Non-pigmented ciliary epithelial cell (primary cell): ENCODE data around the gene OR5B17.
"Not testable (repeated sequence)": the region's sequence is repeated elsewhere in the genome, so short reads cannot be mapped to it uniquely, and the experiment has no call there.

Source experiments
- DNase-seq: peaks from one replicate; pipeline ENCODE4 v3.0.0-alpha.2; 2010; ENCODE audit warnings: low read depth

OR5B17 gene

DNA sequence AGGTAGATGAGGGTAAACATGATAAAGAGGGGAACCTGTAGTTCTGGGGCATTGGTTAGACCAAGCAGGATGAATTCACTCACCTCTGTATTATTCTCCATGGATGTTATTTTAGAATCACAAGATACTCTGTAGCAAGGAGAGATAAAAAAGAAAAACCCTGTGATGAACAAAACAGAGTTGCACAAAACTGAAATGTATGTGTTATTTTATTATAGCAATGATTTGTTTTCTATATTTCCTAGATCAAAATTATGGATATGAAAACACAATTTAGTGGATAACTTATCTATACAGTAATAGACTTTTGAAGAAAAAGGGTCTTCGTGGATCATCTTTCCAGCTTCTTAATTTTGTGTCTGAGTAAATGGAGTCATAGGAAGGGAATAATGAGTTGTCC lies at the start of gene OR5B17:
TSS of gene OR5B17 (minus strand) at position 101 of the 400 bp plus-strand sequence. CDS start at position 101, 0 bp downstream.
- no peak for DNase-seq

DNA sequence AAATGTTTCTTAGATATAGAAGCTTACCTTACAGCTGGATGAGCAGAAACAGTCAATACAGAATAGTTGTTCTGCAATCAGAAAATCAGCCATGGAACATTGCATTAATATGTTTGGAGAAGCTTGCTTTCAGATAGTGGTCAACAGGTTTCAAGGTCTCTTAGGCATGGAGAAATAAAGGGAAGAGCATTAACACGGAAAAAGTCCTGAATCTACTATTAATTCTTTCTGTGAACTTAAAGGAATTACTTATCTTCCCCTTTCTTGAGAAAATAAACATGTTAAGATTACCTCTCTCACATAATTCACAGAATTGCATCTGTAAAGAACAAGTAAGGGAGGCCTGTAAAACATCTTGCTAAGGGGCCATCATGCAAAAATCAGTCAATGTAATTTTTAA lies 47.9 kb upstream of the OR5B17 start, which contains the start of gene OR5B3:
TSS of gene OR5B3 (minus strand) at position 101 of the 400 bp plus-strand sequence. CDS start 3,465 bp downstream, outside the sequence.
- DNase-seq, result no peak

DNA sequence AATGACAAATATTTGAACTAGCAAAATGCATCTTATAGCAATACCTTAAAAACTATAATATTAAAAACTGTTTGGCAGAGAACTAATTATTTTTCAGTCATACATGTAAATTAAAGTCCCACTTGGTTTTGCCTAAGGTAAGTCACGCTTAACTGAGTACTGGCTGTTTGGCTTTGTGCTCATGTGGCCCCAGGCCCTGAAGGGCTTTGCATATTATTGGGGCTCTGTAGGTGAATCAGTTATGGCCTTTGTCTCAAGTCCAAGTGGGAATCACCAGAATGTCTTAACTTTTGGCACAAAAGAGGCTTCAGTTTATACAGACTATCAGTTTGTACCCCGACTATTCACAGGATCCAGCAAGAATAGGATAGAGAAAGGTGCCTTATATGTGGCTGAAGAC lies 40.8 kb upstream of the OR5B17 start:
- not testable (repeated sequence) for DNase-seq

DNA sequence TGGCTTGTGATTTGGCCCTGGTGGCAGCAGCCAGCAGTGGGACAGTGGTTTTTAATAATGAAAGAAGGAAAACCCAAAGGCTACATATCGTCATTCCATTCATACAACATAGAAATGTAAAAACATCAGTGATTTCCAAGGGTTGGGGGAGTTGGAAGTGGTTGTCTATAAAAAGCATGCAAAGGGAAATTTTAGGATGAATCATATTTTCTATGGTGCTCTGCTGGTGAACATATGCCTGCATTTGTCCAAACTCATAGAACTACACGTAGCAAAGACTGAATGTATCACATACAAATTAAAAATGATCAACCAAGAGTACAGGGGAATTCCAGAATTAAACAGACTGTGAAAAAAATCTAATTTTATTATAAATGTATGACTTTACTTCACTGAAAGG lies 36.7 kb upstream of the OR5B17 start:
- DNase-seq, result peak; percentile 11

DNA sequence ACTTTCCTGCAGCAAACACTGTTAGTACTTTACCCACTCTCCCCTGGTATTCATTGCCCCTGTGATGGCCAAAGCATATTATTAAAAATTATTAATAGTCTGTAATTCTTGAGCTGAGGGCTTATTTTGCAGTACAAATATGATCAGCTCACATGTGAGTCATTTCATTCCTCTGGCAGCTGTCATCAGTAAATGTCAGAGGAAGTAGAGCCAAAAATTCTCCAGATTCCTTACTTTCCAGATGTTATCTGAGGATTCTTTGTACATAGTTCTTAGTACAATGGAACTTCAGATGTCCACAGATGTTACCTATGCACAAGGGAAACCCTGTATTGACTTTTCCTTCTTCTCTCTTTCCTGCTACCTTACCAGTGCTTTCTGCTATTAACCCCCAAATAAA lies 35.3 kb upstream of the OR5B17 start:
- DNase-seq, result peak; percentile 58

DNA sequence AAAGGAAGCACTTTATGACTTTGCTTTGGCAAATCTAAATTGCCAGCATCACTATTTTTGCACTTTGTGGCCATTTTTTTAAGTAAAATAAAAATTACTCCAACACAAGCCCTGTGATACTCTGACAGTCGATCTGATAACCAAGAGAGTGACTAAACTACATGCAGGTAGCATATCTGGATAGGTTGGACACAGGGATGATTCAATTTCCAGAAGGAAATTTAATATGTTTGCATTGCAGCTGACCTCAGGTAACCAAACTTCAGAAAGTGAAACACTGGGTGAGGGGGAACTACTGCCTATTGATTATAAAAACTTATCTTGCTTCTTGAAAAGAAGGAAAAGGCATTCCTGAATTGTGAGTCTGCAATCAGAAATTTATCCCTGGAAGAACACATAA lies 33.9 kb upstream of the OR5B17 start:
- no peak for DNase-seq

DNA sequence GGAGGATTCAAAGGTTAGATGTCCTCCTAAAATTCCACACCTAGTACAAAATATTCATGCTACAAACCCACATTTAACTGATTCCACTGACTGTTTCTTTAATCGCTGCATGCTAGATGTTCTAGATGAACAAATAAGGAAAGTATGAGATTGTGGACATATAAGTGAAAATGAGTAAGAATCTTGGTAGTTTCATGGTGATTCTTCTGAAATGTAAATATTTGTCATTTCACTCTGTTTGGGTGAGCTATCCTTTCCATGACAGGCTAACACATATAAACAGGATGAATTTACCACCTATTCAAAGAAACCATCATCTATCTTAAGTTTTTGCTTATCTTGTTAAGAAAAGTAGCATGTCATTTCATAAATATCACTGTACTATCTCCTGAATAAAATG lies 33.0 kb upstream of the OR5B17 start:
- peak; percentile 13 for DNase-seq

DNA sequence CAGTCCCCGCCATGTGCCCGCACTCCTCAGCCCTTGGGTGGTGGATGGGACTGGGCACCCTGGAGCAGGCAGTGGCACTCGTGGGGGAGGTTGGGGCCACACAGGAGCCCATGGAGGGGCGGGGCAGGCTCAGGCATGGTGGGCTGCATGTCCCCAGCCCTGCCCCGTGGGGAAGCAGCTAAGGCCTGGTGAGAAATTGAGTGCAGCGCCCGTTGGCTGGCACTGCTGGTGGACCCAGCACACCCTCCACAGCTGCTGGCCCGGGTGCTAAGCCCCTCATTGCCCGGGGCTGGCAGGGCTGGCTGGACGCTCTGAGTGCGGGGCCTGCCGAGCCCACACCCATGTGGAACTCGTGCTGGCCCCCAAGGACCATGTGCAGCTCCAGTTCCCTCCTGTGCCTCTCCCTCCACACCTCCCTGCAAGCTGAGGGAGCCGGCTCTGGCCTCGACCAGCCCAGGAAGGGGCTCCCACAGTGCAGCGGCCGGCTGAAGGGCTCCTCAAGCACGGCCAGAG lies 31.7 kb upstream of the OR5B17 start:
- DNase-seq, result no peak

DNA sequence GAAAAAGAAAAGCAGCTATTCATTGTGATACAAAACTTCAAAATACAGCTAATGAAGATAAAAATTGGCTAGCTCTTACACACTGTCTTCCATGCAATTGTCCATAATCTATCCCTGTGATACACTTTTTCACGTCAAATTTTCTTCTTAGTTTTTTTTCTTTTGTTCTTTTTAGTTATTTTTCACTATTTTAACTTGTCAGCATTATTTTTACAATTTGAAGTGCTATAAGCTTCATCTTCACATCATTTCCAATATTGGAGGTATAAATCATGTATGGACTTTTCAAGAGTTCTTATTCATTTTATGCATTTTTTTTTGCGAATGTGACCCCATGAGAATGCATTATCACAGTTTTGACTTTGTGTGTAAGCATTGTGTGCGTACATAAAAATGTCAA lies 4.1 kb downstream of the OR5B17 start:
- DNase-seq, result no peak

DNA sequence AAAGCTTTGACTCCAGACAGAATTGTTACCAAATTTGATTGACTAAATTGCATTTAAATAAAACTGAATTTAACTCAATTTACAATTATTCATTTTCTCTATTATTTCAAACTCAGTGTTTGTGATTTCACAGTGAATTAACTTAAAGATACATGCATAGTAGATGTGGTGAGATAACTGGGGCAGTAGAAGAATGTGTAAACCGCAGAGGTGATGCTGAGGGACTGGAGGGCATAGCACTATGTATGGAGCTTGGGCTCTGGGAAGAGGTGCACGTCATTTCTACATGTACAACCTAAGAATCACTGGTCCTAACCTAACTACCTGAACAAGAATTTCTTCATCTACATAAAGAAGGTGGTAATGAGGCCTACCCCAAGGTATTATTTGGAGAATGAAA lies 13.7 kb downstream of the OR5B17 start:
- no peak for DNase-seq

DNA sequence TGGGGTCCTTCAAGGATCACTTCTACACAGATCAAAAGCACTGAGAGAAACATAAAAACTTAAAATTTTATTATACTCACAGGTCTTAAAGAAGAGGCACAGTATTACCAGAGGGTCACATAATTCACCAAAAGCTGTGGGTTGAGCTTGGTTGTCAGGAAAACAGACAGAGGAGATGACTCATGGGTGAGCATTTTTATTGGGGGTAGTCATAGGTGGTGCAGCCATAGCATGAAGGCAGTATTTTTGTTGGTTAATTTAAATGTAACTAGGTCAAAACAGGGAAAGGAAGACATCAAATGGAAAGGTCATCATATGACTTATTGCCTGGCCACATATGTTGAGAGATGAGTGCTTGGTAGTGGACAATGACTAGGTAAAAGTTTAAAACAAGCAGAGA lies 24.2 kb downstream of the OR5B17 start:
- peak; percentile 82 for DNase-seq

DNA sequence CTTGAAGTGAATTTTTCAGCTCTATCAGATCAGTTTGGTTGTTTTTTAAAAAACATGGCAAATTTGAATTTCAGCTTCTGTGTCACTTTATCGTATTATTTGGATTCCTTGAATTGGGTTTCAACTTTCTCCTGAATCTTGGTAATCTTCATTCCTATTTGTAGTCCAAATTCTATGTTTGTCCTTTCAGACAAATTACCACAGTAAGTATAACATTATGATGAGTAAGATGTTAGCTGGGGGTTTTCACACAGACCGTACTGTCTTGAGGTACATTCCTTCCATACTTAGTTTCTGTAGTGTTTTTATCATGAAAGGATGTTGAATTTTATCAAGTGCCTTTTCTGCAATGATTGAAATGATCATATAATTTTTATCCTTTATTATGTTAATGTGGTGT lies 28.0 kb downstream of the OR5B17 start:
- peak; percentile 55 for DNase-seq

DNA sequence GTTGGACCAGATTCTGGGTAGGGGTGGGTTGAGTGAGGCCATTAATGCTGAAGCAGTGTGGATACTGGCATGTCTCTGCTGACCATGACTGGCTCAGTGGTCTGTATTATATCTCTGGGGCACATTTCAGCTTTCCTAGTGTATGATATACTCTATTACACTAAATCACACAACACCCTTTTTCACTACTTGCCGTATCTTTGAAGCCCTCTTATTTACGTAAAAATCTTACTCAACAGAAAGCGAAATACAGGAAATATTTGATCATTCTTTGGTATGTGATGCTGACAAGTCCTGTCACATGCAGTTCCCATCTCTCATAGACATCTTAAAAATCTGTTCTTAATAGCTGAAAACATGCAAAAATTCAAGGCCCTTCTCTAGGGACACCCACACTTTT lies 40.3 kb downstream of the OR5B17 start:
- peak; percentile 8 for DNase-seq

DNA sequence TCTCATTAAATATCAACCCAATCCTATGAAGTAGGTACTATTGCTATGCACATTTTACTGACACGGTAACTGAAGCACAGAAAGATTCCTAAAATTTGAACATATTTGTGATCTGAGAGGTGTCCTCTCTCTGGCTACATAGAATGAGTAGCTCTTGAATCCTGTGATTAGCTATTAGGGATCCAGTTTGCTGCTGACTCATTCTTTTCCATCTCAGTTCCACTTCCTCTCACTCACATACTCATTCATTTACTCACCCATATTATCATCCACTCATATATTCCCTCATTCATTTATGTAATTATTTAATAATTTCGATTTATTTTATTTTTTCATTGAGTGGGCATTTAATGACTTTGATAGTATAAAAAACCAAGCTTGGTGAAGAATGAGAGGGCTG lies 42.7 kb downstream of the OR5B17 start:
- peak; percentile 59 for DNase-seq
